IPS-20b (cell line): ENCODE data around the gene EMP1.
A peak's percentile ranks its signal among the peaks of the same experiment; 100 is the strongest.

Experiments
- H3K27ac ChIP-seq: one replicate; pipeline ENCODE4 v1.5.1; 2013; ENCODE audit warnings: low read length
- H3K27me3 ChIP-seq: 2 replicates; pipeline ENCODE4 v1.6.1; 2013; ENCODE audit warnings: mild to moderate bottlenecking, low read length, inconsistent platforms; ENCODE audit not compliant: insufficient read depth
- H3K36me3 ChIP-seq: 2 replicates; pipeline ENCODE4 v1.6.1; 2013; ENCODE audit warnings: low read depth, mild to moderate bottlenecking, inconsistent platforms, low read length, moderate library complexity; ENCODE audit not compliant: insufficient read depth
- H3K4me1 ChIP-seq: 2 replicates; pipeline ENCODE4 v1.6.1; 2013; ENCODE audit warnings: mild to moderate bottlenecking, control low read depth, inconsistent platforms, low read length, moderate library complexity; ENCODE audit not compliant: insufficient read depth
- H3K4me3 ChIP-seq: 2 replicates; pipeline ENCODE4 v1.5.1; 2013; ENCODE audit warnings: mild to moderate bottlenecking, low read length, inconsistent platforms
- H3K9ac ChIP-seq: 2 replicates; pipeline ENCODE4 v1.6.1; 2013; ENCODE audit warnings: low read depth, mild to moderate bottlenecking, inconsistent platforms, low read length, moderate library complexity
- H3K9me3 ChIP-seq: 2 replicates; pipeline ENCODE4 v1.6.1; 2013; ENCODE audit warnings: mild to moderate bottlenecking, low read depth, low read length, inconsistent platforms; ENCODE audit not compliant: insufficient read depth

The EMP1 gene

DNA sequence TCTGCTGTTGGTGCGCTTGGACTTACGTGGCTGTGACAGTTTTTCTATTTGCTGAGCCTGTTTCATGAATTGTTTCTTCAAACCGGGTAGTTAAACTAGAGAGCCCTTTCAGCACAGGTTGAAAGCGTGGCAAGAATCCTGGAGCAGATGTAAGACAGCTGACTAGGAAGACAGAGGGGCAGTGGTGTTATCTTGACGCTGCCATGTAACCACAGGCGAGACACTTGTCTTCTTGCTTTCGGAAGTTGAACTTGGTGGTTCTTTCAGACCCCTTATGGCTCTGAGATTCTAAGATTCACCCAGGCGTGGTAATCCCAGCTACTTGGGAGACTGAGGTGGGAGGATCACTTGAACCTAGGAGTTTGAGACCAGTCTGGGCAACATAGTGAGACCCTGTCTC, 4.3 kb downstream of the EMP1 start:
- Histone ChIP-seq H3K4me3 (no peak overlapping the region), H3K4me1 (peaks cover 37% of the 10 kb centered on the region), H3K36me3 (no peaks in the 10 kb centered on the region), H3K9ac (no peak overlapping the region), H3K27me3 (no peaks in the 10 kb centered on the region; the same call in 1 of the 2 replicates), H3K9me3 (no peaks in the 10 kb centered on the region), H3K27ac (no peak overlapping the region)

- Histone ChIP-seq H3K36me3 (no peaks in the 10 kb centered on the region), H3K27ac (no peak overlapping the region), H3K9me3 (no peaks in the 10 kb centered on the region), H3K4me3 (no peak overlapping the region), H3K4me1 (peaks cover 24% of the 10 kb centered on the region), H3K27me3 (no peaks in the 10 kb centered on the region; the same call in 1 of the 2 replicates), H3K9ac (no peak overlapping the region)
Measured at GRCh38 chr12:13203034-13203922, 6.8 kb downstream of the EMP1 start.

DNA sequence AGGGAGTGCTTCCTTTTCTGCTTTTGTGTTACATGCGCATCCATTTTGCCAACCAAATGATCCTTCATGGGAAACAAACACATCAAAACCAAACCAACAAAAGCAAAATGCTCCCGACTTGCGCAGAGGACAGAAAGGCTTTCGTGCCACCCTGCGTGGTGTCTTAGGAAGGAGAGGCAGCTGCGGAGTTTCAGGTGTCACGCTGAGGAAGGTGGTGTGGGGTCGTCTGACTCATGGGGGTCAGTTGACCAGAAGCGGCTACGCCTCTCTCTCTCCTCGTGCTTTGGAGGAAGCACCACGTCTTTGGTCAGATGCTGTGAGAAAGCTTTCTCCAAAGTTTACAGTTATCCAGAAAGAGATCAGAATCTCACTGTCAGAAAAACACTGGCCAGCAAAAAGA, 7.9 kb downstream of the EMP1 start:
- H3K27ac ChIP-seq, result no peak overlapping the region
- H3K27me3 ChIP-seq, result no peaks in the 10 kb centered on the region; the same call in 1 of the 2 replicates
- H3K9me3 ChIP-seq, result no peaks in the 10 kb centered on the region
- H3K4me1 ChIP-seq, result peaks cover 27% of the 10 kb centered on the region
- H3K4me3 ChIP-seq, result peak overlapping the region; percentile 7; the same call in 1 of the 2 replicates
- H3K36me3 ChIP-seq, result no peaks in the 10 kb centered on the region
- H3K9ac ChIP-seq, result no peak overlapping the region; the same call in 1 of the 2 replicates

DNA sequence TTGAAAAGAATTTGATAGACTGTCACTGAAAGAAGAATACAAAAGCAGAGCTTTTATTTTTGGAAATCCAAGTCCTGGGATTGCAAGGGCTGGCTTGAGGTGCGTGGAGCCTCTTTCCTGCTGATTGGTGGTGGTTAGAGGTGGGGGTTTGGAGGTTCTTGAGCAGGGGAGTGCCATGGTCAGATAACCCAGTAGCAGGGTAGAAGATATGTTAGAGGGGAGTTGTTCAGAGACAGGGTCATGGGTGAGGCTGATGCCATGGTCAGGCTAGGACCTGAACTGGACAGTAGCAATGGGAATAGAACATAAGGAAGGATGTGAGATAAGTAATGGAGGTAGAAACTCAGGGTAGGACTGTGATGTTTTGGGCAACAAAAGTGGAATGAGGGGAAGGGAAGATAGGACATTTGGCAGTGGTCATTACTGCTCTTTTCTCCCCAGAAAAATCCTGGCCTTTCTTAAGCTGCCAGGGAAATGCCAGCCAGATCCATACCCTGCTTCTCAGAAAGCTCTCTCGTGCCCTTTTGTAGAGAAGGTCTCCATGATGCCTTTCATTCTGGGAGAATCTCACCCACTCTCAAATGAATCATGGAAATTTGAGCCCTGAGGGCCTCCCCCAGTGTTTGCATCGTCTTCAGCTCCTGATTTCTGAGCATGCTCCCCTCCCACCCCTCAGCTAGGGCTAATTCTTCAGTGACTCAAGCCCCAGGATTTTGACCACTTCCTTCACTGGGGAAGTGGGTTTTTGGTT, 9.5 kb downstream of the EMP1 start:
- H3K9me3 ChIP-seq, result no peaks in the 10 kb centered on the region
- H3K27me3 ChIP-seq, result no peaks in the 10 kb centered on the region; the same call in 1 of the 2 replicates
- H3K36me3 ChIP-seq, result no peaks in the 10 kb centered on the region
- H3K4me3 ChIP-seq, result no peak overlapping the region
- H3K27ac ChIP-seq, result no peak overlapping the region
- H3K4me1 ChIP-seq, result peaks cover 31% of the 10 kb centered on the region
- no peak overlapping the region for H3K9ac ChIP-seq

DNA sequence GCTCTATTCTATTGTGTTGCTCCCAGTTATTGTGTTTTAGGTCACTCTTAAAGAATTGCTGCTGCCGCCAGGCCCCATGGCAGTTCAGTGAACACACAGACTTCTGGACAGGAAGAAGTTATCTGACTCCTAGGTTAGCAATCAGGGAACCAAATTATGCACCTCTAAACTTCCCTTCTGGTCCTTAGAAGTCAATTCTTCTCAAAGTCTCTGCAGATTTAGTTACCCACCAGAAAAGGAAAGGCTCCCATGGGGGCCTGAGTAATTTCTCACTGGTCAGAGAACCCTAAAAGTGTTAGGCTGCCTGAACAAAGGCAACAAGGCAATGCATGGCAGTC, 10.0 kb downstream of the EMP1 start:
- no peaks in the 10 kb centered on the region; the same call in 1 of the 2 replicates for H3K27me3 ChIP-seq
- no peak overlapping the region for H3K27ac ChIP-seq
- no peak overlapping the region for H3K9ac ChIP-seq
- no peaks in the 10 kb centered on the region for H3K9me3 ChIP-seq
- H3K4me3 ChIP-seq, result no peak overlapping the region
- H3K36me3 ChIP-seq, result no peaks in the 10 kb centered on the region
- H3K4me1 ChIP-seq, result peaks cover 36% of the 10 kb centered on the region

DNA sequence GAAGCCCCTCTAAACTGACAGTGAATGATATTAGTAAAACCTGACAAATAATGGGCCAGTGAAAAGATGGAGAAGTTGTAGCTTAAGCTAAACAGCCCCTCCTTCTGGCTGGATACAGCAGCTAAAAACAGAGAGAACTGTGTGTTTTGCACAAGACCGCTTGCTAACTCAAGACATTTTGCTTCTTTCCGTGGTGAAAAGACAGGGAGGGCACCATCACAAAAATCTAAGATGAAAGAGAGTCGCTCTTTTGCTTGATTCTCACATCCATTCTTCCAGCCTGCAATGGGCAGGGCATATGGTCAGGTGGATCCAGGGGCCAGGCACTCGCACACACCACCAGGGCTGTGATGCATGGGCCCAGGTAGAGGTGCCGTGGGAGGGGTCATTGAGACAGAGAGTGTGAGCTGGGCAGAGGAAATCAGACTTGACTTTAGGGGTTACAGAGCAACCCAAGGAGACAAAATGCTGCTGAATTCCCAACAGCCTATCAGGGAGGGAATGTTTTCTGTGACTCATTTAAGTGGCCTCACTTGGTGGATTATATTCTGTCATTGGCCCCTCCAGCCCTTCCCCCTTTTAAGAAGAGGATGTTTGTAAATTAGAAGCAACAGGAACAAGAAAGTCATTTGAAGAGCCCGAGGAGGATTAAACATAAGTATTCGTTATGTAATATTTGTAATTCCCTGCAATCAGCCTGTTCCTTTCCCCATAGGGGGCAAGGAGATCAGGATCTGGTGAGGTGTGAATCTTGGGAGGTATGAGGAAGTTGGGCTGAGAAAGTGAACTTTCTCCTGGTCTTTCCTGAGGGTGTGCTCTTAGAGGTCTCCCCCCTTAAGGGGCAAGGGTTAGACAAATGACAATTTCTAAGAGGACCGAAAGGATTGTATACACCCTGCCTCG, 12.3 kb downstream of the EMP1 start:
- Histone ChIP-seq H3K36me3 (no peaks in the 10 kb centered on the region), H3K9ac (no peak overlapping the region), H3K9me3 (no peaks in the 10 kb centered on the region), H3K27me3 (no peaks in the 10 kb centered on the region; the same call in 1 of the 2 replicates), H3K4me1 (peaks cover 32% of the 10 kb centered on the region), H3K4me3 (no peak overlapping the region), H3K27ac (no peak overlapping the region)

- Histone ChIP-seq H3K4me1 (peaks cover 24% of the 10 kb centered on the region), H3K4me3 (no peak overlapping the region)
Measured at GRCh38 chr12:13209436-13210235, 13.1 kb downstream of the EMP1 start.

GRCh38 chr12:13210236-13211190, 14.0 kb downstream of the EMP1 start:
- no peaks in the 10 kb centered on the region for H3K9me3 ChIP-seq
- no peaks in the 10 kb centered on the region for H3K36me3 ChIP-seq
- H3K27me3 ChIP-seq, result no peaks in the 10 kb centered on the region
- peaks cover 20% of the 10 kb centered on the region for H3K4me1 ChIP-seq
- no peak overlapping the region for H3K9ac ChIP-seq
- no peak overlapping the region for H3K27ac ChIP-seq
- H3K4me3 ChIP-seq, result no peak overlapping the region

More at GRCh38 chr12:13209436-13210235, 13.1 kb downstream of the EMP1 start:
- Histone ChIP-seq H3K9me3 (no peaks in the 10 kb centered on the region), H3K36me3 (no peaks in the 10 kb centered on the region), H3K27ac (no peak overlapping the region), H3K9ac (no peak overlapping the region), H3K27me3 (no peaks in the 10 kb centered on the region)

DNA sequence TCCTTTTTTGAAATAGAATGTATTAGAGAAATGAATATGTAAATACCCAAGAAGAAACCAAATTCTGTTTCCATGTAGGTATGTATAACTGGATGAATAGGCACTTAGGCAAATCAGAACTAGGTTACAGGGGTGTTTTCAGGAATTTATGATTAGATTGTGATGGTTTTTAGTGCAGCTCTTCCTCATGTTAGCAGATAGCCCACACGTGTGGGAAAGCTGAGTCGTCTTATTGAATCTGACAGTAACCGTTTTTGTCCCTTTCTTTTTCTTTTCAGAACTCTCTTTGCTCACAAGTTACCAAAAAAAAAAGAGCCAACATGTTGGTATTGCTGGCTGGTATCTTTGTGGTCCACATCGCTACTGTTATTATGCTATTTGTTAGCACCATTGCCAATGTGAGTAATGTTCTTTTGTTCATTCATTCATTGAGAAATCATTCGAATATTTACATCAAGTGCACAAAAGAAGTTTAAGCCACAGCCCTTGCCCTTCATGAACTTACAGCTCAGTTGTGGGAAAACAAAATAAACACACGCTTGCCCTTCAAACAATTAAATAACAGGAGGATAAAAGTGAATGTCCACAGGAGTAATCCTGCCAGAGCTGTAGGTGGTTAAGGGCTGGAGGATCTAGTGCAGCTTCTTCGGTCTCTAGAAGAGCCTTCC, 14.8 kb downstream of the EMP1 start:
- Histone ChIP-seq H3K4me1 (peaks cover 20% of the 10 kb centered on the region), H3K36me3 (no peaks in the 10 kb centered on the region), H3K27ac (no peak overlapping the region), H3K9ac (peak overlapping the region; percentile 46; the same call in 1 of the 2 replicates), H3K4me3 (no peak overlapping the region), H3K9me3 (no peaks in the 10 kb centered on the region), H3K27me3 (no peaks in the 10 kb centered on the region)
